Measurements from ENCODE around the gene RBCK1. TPM values are rescaled to one million over a fixed set of nuclear protein-coding genes. Genes with fewer than 3 reads are reported as not detected.

Gene RBCK1
- total RNA-seq, 1 experiment from 2014 or later, result 46.8 TPM

GRCh38 chr20:389220-389619 lies 18.9 kb upstream of the RBCK1 start:
- Mint-ChIP-seq H3K4me3 (no peak overlapping the region), H3K27ac (no peak overlapping the region), H3K27me3 (ENCODE audit: low read depth) (no peaks in the 10 kb centered on the region), H3K36me3 (ENCODE audit: insufficient read depth in 1 of 3, low read depth in 3 of 3) (peaks cover 6 to 57% (median 33%) of the 10 kb centered on the region in 3 experiments; a peak in 6 of 7 replicates), H3K4me1 (no peaks in the 10 kb centered on the region), H3K9me3 (no peaks in the 10 kb centered on the region)
- Histone ChIP-seq H3K18ac (ENCODE audit: insufficient read length, low read depth, low read length) (no peak overlapping the region), H2BK20ac (ENCODE audit: low read depth, low read length, poor library complexity, severe bottlenecking) (no peak overlapping the region), H3K23me2 (ENCODE audit: insufficient read length, low read depth, low read length, poor library complexity, severe bottlenecking) (no peaks in the 10 kb centered on the region), H4K8ac (replicated peaks; ENCODE audit: insufficient read length, low read depth, low read length) (no peak overlapping the region), H3K4me1 (ENCODE audit: insufficient read depth, low read length) (no peaks in the 10 kb centered on the region), H3K27ac (ENCODE audit: insufficient read length, low read depth, low read length) (no peak overlapping the region), H2AK5ac (ENCODE audit: insufficient read length, low read length) (no peak overlapping the region), H3K9ac (ENCODE audit: extremely low read depth, insufficient read length, low read length) (no peak overlapping the region), H3K9me3 (ENCODE audit: control insufficient read depth, low read depth, low read length) (no peaks in the 10 kb centered on the region), H2BK12ac (ENCODE audit: insufficient read length, low read depth, low read length) (no peak overlapping the region), H3K23ac (ENCODE audit: insufficient read length, low read depth, low read length) (no peak overlapping the region), H3T11ph (ENCODE audit: low read length) (no peak overlapping the region), H2BK5ac (ENCODE audit: insufficient read length, low read length) (no peak overlapping the region), H4K5ac (ENCODE audit: insufficient read length, low read depth, low read length) (no peak overlapping the region), H2BK15ac (ENCODE audit: low read depth, low read length) (no peak overlapping the region), H3K27me3 (ENCODE audit: insufficient read depth, low read length) (no peaks in the 10 kb centered on the region), H3K79me1 (ENCODE audit: insufficient read depth, low read depth, low read length, poor library complexity, severe bottlenecking) (no peaks in the 10 kb centered on the region), H3K79me2 (ENCODE audit: insufficient read depth, low read length) (no peaks in the 10 kb centered on the region), H3K56ac (ENCODE audit: insufficient read length, low read depth, low read length) (no peak overlapping the region), H3K14ac (ENCODE audit: insufficient read depth, low read length) (no peak overlapping the region), H4K20me1 (ENCODE audit: control insufficient read depth, insufficient read depth, insufficient read length) (no peaks in the 10 kb centered on the region), H3K4ac (ENCODE audit: low read depth, low read length) (no peak overlapping the region), H2AFZ (ENCODE audit: low read length) (no peak overlapping the region), H2BK120ac (ENCODE audit: low read depth, low read length, poor library complexity, severe bottlenecking) (no peak overlapping the region), H3K4me2 (ENCODE audit: insufficient read depth, insufficient read length, low read length) (no peak overlapping the region), H4K91ac (ENCODE audit: insufficient read length, low read depth, low read length) (no peak overlapping the region)
- no CpG with 5 or more reads among the region's 6 CpGs for WGBS (ENCODE audit: extremely low coverage, insufficient read length, low lambda C conversion rate)
- no peak for DNase-seq
- no peak for TF ChIP-seq CTCF (conservative IDR thresholded peaks at IDR 0.05)

Data from H9 (cell line).